Activated CD4-positive, alpha-beta T cell treated with anti-CD3 and anti-CD28 coated beads, Interleukin-2, amount 50 U/mL, for 4 hours (primary cell): Measurements from ENCODE around the gene RASSF4.
A peak's percentile ranks its signal among the peaks of the same experiment; 100 is the strongest.

Source experiments
- DNase-seq, 2 experiments: peaks; one replicate each; pipeline ENCODE4 v3.0.0-alpha.2; 2020

The RASSF4 gene, protein sequence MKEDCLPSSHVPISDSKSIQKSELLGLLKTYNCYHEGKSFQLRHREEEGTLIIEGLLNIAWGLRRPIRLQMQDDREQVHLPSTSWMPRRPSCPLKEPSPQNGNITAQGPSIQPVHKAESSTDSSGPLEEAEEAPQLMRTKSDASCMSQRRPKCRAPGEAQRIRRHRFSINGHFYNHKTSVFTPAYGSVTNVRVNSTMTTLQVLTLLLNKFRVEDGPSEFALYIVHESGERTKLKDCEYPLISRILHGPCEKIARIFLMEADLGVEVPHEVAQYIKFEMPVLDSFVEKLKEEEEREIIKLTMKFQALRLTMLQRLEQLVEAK

DNA sequence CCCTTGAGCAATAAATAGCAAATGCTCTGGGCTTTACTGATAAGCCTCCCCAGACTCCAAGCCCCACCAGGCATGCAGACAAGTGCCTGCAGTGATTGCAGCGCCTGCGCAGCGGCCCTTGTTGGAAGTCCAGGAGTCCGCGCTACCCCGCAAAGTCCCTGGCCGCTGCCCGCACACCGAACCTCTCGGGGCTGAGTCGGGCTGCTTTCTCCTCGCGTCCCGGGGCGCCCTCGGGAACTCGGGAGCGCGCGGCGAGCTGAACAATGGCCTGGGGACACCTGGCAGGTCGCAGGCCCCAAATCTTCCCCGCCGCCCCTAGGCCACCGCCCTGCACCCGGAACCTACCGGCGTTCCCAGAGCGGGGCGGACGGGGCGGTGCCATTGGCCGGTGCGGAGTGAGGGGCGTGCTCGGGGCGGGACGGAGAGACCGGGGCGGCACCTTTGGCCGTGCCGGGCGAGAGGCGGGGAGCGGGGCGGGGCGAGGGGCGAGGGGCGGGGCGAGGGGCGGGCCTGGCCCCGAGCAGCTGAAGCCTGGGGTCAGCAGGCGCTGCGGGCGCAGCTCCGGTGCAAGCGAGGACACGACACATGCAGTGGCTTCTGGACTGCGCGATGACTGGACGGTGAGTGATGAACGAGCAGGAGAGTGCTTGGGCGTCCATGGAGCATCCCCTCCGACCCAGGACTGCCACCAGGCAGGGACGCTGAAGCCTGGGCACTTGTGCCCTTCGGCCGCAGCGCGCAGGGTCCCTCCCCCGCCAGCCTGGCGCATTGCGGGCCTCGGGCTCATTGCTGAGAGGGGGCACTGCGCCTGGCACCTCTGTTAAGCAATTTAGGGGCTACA, at the start of gene RASSF4:
Gene RASSF4 (plus strand): TSS at position 556 of the 841 bp plus-strand sequence. CDS start 10,401 bp downstream, outside the sequence.
- peak; percentile 88 to 89 for DNase-seq

DNA sequence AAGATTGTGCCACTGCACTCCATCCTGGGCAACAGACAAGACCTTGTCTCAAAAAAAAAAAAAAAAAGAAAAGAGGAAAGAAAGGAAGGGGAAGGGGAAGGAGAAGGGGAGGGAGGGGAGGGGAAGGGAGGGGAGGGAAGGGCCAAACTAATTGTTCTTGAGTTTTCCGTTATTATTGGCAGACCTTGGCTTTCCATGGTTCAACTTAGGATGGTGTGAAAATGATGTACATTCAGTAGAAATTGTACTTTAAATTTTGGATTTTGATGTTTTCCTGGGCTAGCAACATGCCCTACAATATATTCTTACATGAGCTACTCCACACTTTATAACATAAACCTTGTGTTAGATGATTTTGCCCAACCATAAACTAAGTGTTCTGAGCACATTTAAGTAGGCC, 49.7 kb upstream of the RASSF4 start:
- no peak for DNase-seq

DNA sequence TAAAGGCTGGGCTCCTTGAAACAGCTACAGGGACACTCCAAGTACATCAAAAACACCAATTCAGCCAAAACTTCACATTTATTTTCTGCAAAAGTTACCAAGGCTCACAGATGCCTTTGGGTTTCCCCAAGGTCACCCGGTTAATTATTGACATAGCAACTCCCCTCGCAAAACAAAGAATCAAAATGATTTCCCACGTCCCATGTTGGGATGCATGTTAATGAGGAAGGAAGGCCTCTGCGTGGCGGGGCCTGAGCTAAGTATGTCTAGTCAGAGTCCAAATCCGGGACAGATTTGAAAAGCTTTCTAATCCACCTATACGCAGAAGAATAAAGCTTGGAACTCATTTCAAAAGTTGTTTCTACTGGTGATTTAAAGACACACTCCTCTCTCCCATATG, 49.0 kb upstream of the RASSF4 start:
- DNase-seq = no peak

DNA sequence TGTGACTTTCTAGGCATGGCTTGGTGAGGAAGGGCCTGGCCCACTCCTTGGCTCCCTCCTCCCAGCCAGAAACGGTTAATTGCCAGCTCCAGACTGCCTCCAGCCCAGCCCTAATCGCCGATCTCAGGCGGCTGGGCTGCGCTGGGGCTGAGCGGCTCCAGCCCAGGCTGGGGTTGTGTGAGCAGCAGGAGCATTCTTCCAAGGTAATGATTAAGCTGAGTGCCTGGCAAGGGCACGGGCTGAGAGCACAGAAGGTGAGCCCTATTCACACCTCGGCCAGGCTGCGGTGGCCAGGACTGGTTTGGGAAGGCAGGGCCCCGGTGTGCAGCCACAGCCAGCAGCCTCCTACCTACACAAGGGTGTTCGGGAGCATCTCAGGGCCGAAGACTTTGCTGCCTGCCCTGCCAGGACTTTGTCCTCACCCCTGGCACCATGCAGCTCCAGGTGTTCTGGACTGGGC, 48.5 kb upstream of the RASSF4 start, which contains the start of gene TMEM72:
Gene TMEM72 (plus strand): TSS at position 257 of the 460 bp plus-strand sequence. CDS start 176 bp downstream, at position 433.
- DNase-seq = no peak

DNA sequence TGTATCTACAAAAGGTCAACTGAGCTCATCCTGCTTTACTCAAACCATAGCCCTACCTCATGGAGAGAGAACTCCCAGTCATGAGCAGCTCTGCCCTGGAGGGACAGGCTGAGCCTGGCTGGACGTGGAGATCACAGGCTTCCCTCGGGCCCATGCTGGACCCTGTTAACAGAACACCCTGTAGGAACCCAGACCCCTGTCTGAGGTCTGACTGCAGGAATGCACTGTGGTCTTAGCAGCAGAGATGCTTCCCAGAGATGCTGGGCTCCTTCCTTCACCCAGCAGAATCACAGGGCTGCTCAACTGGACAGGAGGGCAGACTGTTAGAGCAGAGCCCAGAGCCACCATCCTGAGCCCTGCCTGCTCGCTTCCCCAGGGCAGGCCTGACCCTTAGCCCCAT, 47.7 kb upstream of the RASSF4 start:
- DNase-seq = no peak

DNA sequence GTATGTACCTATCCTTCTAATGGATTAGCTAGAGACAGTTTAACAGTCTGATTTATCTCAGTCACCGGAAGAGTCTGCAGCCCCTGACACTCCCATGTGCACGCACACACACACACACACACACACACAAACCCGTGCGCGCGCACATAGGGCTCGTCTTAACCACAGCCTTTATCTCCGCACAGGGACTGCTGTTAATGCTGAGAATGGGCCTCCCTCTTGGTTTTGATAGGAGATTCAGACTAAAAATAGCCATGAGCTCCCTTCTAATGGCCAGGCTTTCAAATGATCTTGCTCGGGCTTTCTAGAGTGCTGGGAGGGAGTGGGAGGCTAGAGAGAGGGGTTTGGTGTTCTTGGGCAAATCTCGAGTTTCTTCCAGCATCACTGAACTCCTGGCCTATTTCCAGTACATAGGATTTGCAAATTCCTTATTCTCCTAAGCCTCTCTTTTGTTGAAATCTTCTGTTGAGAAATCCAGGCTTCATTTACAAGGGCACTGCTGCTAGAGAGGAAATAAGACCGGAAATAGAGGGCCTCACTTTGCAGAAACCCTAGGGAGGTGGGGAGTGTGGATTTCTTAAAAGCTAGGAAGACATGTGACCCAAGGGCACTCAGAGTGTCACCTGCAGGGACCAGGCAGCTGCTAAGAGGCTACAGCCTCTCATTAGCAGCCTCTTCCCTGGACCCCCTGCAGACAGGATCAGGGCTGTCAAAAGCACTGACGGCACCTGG, 46.1 kb upstream of the RASSF4 start:
- no peak for DNase-seq

DNA sequence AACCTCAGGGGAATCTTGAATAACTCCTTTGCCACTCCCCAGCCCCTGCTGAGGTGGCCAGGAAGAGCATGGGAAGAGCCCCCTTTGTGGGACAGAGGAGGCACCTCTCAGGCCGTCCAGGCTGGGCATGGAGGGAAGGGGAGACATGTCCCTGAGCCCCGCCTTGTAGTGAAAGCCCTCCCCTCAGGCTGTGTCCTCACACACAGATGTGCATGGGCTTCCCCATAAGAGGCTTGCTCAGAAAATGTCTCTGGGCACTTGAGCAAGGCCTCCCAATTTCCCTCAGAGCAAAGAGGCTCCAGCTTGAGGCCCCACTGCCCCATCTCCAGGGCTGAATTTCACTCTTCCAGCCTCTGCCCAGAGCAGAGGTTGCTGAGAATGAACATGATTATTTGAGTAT, 44.7 kb upstream of the RASSF4 start:
- no peak for DNase-seq

DNA sequence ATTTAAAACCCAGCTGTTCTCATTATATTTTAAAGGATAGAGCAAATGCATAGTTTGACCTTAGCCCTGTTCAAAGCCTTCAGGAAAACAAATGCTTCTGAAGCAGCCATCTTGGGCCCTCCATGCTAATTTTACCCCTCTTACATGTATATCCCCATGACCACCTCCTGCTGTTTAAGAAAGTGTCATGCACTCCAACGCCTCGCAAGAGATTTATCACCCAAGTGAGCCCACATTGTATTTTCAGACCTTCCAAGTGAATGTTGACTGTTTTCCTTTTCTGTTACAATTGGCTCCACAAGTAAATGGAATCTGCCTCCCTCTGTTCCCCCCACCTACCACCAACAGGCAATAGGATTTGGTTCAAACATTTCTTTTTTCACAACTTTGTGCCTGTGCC, 43.2 kb upstream of the RASSF4 start:
- no peak for DNase-seq

DNA sequence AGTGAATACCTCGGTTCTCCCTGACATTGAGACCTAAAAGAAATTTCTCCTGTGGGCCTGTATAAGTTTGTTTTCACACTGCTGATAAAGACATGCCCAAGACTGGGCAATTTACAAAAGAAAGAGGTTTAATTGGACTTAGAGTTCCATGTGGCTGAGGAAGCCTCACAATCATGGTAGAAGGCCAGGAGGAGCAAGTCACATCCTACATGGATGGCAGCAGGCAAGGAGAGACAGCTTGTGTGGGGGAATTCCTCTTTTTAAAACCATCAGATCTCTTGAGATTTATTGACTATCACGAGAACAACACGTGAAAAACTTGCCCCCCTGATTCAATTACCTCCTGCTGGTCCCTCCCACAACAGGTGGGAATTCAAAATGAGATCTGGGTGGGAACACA, 41.8 kb upstream of the RASSF4 start:
- no peak for DNase-seq

DNA sequence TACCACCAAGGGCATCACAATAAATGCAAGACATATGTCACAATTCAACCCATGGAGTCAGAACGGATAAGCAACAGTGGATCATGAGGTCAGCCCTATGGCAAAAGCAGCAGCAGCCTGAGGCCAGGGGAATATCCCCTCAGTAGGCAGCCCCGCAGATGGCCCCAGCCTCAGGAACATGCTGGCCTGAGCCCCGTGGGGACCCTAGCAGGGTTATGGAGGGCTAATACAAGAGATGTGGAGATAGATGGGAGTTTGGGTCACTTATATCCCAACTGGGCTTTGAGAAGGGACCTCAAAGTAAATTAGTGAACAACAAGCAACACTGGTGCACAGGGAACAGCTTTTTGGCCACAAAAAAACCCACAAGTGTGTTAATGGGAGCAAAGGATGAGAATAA, 39.4 kb upstream of the RASSF4 start:
- DNase-seq = no peak

DNA sequence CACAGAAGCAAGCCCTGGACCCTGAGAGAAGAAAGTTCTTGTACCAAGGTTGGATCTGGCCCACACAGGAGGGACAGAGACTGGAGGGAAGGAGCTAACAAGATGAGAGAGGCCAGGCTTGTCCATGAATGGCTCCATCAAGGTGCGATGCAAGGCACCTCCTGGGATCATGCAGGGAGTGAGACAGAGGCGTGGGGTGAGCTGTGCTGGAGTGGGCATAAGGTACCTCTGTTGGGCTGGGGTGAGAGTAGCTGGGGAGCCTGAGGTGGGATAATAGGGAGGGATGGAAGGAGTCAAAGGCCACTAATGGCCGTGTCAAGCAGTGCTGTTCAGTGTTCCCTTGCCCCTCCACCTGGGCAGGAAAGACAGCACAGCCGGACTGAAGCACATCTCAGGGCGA, 38.5 kb upstream of the RASSF4 start:
- DNase-seq = no peak

DNA sequence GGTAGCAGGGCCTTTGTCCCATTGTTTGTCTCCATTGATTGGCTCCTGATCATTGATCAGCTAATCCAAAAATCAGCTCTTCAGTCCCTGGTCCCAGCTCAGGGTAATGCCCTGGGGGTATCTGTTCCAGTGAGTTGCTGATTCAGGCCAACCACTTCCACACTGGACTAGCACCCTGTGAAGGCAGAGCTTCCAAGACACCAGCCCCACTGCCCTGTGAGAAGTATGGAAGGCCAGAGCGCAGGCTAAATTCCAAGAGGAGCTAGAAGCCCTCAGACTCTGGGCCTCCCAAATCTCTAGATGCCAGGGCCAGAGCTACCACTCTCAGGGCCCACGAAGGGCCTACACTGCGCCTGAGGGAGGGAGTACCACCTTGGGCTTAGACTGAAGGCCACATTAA, 38.1 kb upstream of the RASSF4 start:
- no peak for DNase-seq

DNA sequence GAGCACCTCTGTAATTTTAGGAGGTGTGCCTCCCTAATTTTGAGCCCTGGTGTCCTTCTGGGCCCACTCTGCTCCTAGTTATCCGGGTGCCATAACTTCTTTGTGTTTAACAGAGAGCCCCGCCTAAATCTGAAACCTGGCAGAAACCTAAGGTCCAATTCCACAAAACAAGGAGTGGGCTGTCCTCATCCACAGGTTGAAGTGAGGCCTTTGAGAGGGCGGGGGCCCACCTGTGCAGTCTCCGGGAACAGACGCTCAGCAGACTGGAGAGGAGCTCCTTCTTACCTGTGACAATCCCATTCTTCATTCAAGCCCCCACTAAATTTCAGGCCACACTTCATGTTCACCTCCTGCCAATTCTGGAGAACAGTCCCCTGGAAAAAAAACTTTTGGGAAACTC, 37.6 kb upstream of the RASSF4 start:
- no peak for DNase-seq

DNA sequence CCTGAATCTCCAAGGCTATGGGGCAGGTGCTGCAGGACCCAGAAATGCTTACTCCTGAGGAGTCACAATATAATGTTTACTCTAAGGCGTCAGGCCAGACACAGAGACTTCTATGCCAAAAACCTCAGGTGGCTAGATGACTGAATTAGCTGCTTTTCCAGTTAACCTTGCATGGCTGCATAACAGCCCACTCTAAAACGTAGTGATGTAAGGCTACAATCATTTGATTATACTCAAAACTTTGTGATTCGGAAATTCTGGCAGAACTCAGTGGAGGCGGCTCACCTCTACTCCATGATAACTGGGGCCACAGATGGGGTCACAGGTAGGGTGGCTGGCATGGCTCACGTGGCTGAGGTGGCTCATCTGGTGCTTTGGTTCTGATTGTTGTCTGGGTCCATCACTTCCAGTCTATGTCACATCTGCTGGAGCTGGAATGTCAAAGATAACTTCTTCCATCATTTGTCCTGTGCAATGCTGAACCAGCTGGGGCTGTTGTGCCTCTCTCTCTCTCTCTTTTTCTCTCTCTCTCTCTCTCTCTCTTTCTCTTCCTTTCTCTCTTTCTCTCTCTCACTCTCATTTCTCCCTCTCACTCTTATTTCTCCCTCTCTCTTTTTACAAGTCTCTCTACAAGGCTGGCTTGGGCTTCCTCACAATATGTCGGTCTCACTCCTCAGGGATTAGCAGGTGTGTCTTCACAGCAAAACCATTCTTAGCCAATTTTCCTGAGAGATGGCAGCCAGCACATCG, 36.6 kb upstream of the RASSF4 start:
- DNase-seq = no peak

DNA sequence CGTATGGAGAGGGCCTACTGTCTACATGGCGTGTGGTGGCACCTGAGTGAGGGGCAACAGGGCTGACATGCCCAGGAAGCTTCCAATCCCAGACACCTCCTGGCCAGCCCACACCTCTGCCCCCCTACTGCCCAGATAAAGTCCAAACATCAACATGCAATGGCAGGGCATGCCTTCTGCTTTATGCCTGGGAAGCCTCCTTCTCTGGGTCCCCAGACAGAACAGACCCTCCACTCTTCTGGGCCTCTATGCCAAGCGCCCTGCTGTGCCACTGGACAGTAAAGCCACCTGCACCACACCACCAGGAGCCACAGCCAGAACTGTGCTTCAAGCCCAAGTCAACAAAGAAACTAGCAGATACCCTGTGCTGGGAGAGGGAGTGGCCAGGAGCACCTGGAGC, 36.0 kb upstream of the RASSF4 start:
- DNase-seq = no peak

DNA sequence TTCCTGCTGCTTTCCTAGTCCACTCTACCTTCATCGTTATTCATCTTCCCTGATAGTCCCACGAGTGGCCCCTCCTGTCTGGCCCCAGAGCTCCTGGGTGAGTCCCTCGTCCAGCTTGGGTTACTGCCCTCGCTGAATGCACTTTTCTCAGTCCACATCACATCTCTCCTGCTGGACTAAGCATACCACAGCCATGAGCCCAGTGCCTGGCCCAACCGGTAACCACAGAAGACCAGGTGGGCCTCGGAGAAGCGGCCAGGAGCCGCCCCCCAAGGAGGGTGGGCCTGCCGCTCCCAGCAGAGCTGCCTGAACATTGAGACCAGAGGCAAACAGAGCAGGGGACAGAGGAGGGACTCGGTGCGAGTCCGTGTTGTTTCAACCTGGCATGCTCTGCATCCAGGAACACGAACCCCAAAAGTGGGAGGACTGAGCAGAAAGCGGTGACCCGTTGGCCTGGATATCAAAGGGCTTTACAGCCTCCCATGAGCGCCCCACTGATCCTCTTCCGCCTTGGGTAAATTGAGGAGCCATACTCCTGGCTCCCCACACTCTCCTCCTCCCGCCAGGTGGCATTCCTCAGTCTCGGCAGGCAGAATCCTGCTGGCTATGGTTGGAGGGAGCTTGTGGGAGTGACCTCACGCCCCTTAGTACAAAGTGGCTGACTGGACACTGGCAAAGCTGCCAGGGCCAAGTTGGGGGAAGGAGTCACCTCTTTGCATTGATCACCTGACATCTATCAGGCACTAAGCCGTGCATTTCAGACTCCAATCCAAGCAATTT, 35.2 kb upstream of the RASSF4 start:
- no peak for DNase-seq

DNA sequence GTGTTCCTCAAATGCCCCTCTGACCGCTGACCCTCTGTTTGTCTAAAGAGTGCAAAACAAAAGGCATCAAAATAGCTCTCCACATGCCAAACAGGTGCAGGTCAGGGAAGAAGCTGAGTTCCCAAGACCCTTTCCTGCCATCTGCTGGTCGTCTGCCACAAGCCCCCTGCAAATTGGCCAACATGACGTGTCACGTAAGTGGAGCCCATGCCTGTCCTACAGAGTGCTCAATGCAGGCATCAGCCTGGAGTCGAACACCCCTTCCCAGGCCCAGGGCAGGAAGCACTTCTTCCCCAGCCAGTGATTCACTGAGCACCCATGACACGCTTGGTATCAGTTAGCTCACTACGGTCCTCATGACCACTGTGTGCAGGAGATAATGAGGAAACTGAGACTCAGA, 34.4 kb upstream of the RASSF4 start:
- no peak for DNase-seq

DNA sequence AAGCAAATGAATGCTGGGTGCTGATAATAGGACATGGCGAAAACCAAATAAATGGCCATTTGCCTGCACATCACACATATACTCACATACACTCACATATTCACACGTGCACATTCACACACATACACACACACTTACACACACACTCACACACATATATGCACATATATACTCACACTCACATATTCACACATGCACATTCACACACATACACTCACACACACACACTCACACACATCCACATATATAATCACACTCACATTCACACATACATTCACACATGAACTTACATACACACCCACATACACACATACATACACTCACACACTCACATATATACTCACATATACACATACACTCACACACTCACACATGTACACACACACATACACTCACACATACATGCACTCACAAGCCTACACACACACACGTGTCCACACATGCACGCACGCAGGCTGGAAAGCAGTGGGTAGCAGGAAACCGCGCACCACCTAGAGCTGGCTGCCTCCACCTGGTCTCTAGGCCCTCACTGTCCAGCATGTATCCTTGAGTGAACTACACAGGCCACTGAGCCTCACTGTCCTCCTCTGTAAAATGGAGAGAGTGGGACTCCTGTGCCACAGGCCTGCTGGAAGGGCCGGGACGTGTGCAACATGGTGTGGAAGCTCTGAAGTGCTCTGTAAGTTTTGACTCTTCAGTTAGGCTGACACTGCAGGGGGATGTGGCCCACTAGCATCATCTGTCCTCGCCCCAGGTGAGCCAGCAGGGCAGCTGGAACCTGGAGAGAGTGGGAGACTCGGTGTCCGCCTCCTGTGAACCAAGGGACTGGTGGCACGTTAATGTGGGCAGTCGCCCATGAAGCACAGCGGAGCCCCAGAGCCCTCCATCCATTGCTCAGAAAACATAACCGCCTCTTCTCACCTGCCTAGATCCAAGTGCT, 33.5 kb upstream of the RASSF4 start:
- DNase-seq = no peak

DNA sequence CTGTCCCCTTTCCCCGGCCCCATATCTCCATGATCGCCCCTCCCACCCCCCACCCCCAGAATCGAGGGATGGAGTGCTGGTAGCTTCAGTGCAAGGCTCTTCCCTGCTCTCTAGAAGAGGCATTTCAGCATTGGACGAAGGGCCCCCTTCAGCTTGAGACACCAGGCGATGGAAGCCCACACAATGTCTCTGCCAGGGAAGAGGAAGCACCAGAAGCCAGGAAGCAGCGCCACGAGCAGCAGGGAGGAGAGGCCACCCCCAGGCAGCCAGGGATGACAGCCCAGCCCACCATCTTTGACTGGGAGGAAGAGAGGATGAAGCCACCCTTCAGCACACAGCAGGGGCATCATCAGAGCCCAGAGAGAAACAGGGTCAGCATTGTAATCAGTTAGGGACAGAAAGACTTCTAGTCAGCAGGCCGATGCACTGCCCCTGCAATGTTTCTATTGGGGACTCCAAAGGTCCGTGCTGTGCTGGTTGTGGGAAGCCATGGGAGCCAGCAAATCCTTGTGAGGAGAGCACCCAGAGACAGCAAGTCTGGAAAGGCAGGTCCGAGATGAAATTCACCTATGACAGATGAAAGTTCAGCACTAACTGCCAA, 32.8 kb upstream of the RASSF4 start:
- no peak for DNase-seq

DNA sequence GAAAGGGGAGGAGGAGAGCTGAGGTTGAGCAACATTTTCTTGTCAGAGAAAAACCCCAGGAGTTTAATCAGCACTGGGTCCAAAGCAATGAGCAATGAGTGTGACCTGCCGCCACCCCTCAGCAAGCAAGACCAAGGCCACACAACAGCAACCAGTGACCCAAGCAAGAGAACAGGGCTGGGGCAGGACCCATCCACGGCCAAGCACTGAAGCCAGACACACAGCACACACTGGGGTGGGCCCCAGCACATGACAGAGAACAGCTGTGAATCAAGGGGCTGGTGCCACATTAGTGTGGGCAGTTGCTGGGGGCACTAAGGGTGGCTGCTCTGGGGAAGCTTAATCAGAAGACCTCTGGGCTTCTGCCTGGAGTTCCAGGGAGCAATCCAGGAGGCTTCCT, 32.2 kb upstream of the RASSF4 start:
- no peak for DNase-seq
